Breast epithelium (tissue), 4 donors: Measurements from ENCODE around the gene CFAP20DC. TPM values are rescaled to one million over a fixed set of nuclear protein-coding genes. Genes with fewer than 3 reads are reported as not detected.

Source experiments
- DNase-seq, 2 donors: peaks; one replicate each; pipeline ENCODE4 v3.0.0-alpha.2; 2019; ENCODE audit warnings: low spot score in 2 of 2
- H3K27ac ChIP-seq, 2 donors: fragments of 200-600 bp; sonication (generic) in 1 of 2; one replicate each; pipeline ENCODE4 v1.5.1; 2016 to 2019; ENCODE audit warnings: mild to moderate bottlenecking in 1 of 2
- H3K27me3 ChIP-seq, 2 donors: fragments of 200-600 bp; sonication (generic) in 1 of 2; one replicate each; pipeline versions ENCODE4 v1.5.1 to v1.6.0; 2017 to 2019; ENCODE audit warnings: control low read depth in 1 of 2, mild to moderate bottlenecking in 1 of 2
- H3K36me3 ChIP-seq: fragments of 200-600 bp; one replicate; pipeline ENCODE4 v1.5.1; 2019
- H3K4me1 ChIP-seq, 2 donors: fragments of 200-600 bp; sonication (generic); one replicate each; pipeline ENCODE4 v1.5.1; 2016 to 2019; ENCODE audit warnings: control low read depth in 1 of 2
- H3K4me3 ChIP-seq, 3 donors: fragments of 200-600 bp; sonication (generic); 1 replicate in 2 of 3; 2 replicates in 1 of 3; pipeline ENCODE4 v1.5.1; 2016 to 2019; ENCODE audit warnings: mild to moderate bottlenecking in 3 of 3, moderate library complexity in 2 of 3
- H3K9me3 ChIP-seq, 2 donors: fragments of 200-600 bp; sonication (generic) in 1 of 2; one replicate each; pipeline ENCODE4 v1.5.1; 2016 to 2019; ENCODE audit warnings: control low read depth in 1 of 2
- POLR2A ChIP-seq: fragments of 450-650 bp; IDR thresholded peaks from one replicate; pipeline ENCODE4 v1.6.1; 2016; ENCODE audit warnings: antibody characterized with exemption, mild to moderate bottlenecking, moderate library complexity
- POLR2AphosphoS5 ChIP-seq, 3 donors: sonication (generic); formaldehyde crosslinking; IDR thresholded peaks; one replicate each; pipeline ENCODE4 v1.6.1; 2017; ENCODE audit warnings: antibody characterized with exemption in 3 of 3
- intact Hi-C: fragments of 100-400 bp; cut with DNase I; formaldehyde crosslinking; loops from one replicate; pipeline ENCODE4 v1.15.1; 2023; ENCODE audit warnings: low total_unique reads
- total RNA-seq, 3 donors: library from RNA; depleted of rRNA; stranded (reverse); fragments of >200 nt; gene quantifications; one replicate each; pipeline ENCODE4 v1.1.0, GENCODE V29; 2016
- TF ChIP-seq, protein P1 (sequence below), 3 donors: fragments of 450-650 bp; IDR thresholded peaks; one replicate each; pipeline ENCODE4 v1.5.1; 2016 to 2017; ENCODE audit warnings: antibody characterized with exemption in 3 of 3, mild to moderate bottlenecking in 3 of 3, moderate library complexity in 3 of 3

CFAP20DC gene
- total RNA-seq, 3 donors from 2014 or later: 0.44 to 3.3 (median 2.4) TPM

DNA sequence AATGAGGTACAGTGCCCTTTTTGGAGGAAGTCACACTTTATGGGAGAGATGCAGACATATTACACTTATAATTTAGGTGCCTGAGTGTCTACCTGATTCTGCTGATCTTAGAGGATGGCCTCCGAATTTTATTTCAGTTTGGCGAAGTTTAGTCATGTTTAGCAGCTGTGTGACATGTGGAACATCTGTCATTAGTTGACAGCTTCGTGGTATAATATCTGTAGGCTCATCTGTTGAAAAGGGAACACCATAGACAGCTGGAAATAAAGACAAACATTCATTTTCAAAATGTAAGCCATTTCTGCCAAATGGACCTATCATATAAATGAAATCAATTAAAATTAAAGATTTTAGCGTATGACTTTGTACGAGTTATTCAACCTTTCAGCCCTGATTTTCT lies 165.4 kb downstream of the CFAP20DC start:
- Histone ChIP-seq H3K4me1 (no peaks in the 10 kb centered on the region), H3K27ac (no peak overlapping the region), H3K36me3 (no peaks in the 10 kb centered on the region), H3K4me3 (no peak overlapping the region), H3K27me3 (no peaks in the 10 kb centered on the region), H3K9me3 (no peaks in the 10 kb centered on the region)
- DNase-seq: no peak
- TF ChIP-seq, protein P1, sequence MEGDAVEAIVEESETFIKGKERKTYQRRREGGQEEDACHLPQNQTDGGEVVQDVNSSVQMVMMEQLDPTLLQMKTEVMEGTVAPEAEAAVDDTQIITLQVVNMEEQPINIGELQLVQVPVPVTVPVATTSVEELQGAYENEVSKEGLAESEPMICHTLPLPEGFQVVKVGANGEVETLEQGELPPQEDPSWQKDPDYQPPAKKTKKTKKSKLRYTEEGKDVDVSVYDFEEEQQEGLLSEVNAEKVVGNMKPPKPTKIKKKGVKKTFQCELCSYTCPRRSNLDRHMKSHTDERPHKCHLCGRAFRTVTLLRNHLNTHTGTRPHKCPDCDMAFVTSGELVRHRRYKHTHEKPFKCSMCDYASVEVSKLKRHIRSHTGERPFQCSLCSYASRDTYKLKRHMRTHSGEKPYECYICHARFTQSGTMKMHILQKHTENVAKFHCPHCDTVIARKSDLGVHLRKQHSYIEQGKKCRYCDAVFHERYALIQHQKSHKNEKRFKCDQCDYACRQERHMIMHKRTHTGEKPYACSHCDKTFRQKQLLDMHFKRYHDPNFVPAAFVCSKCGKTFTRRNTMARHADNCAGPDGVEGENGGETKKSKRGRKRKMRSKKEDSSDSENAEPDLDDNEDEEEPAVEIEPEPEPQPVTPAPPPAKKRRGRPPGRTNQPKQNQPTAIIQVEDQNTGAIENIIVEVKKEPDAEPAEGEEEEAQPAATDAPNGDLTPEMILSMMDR (IDR thresholded peaks at IDR 0.05): no peak
- TF ChIP-seq POLR2AphosphoS5 (IDR thresholded peaks at IDR 0.05) (no peak), POLR2A (no peak)
- intact Hi-C loops: no loop called here

DNA sequence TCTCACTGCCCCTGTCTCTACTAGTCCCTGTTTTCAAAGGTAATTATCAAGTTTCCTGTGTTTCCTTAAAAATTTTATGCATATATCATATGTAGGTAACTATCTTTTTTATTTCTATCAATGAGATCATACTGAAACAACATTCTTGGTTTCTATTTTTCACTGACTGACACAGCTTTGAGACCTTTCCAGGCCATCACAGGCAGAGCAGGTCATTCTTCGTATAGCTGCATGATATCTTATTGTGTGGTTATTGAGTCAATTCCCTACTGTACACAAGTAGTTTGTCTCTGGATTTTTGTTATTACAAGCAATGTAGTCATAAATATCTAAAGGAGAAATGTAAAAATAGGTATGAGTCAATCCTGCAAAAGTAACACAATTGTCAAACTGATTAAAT lies 169.6 kb downstream of the CFAP20DC start:
- no peak for TF ChIP-seq POLR2A
- TF ChIP-seq, protein P1 (IDR thresholded peaks at IDR 0.05): no peak
- TF ChIP-seq POLR2AphosphoS5 (IDR thresholded peaks at IDR 0.05): no peak
- Histone ChIP-seq H3K4me3 (no peak overlapping the region), H3K36me3 (no peaks in the 10 kb centered on the region), H3K4me1 (no peaks in the 10 kb centered on the region), H3K9me3 (no peaks in the 10 kb centered on the region), H3K27me3 (no peaks in the 10 kb centered on the region), H3K27ac (no peak overlapping the region)
- DNase-seq: no peak
- intact Hi-C loops: no loop called here

DNA sequence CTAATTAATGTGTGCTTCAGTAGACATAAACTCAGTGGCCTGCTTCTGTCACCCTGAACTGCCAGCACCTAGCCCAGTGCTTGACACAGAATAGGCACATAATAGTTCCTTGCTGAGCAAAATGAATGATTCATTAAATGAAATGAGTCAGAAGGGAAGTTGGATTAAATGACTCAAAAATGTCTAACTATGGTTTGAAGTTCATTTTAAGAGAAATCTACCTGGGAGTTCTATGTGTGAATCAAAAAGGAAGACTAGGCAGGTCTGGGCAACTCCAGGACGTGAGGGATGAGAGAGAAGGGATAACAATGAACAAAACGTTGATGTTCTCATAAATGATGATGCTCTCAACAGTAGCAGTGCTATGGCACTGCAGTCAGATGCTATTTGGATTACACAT lies 175.0 kb downstream of the CFAP20DC start:
- Histone ChIP-seq H3K4me3 (no peak overlapping the region), H3K27me3 (no peaks in the 10 kb centered on the region), H3K4me1 (no peaks in the 10 kb centered on the region), H3K9me3 (no peaks in the 10 kb centered on the region), H3K36me3 (no peaks in the 10 kb centered on the region), H3K27ac (no peak overlapping the region)
- intact Hi-C loops: no loop called here
- TF ChIP-seq POLR2AphosphoS5 (IDR thresholded peaks at IDR 0.05) (no peak), POLR2A (no peak)
- TF ChIP-seq, protein P1 (IDR thresholded peaks at IDR 0.05): no peak
- DNase-seq: no peak

DNA sequence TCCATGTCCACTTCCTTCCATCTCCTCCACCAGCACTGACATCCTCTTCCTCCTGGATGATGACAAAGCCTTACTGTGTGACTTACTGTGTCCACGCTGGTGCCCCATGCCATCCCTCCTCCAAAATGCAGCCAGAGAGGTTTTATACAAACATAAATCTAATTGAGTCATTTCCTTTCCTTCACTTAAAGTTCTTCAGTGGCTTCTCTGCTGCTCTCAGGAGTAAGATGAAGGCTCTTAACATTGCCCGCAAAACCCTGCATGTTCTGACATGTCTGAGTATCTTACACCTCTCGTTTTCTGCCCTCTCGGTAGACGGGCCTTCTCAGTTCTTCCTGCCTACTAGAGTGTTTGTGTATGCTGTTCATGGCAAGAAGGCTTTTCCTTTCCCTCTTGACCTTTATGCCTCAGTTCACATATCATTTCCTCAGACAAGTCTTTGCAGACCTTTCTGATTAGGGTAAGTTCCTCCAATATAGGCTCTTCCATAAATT lies 175.5 kb downstream of the CFAP20DC start:
- Histone ChIP-seq H3K27ac (no peak overlapping the region), H3K4me1 (no peaks in the 10 kb centered on the region), H3K4me3 (no peak overlapping the region), H3K36me3 (no peaks in the 10 kb centered on the region), H3K27me3 (no peaks in the 10 kb centered on the region), H3K9me3 (no peaks in the 10 kb centered on the region)
- TF ChIP-seq, protein P1 (IDR thresholded peaks at IDR 0.05): no peak
- TF ChIP-seq POLR2A (no peak), POLR2AphosphoS5 (IDR thresholded peaks at IDR 0.05) (no peak)
- intact Hi-C loops: no loop called here
- DNase-seq: no peak

DNA sequence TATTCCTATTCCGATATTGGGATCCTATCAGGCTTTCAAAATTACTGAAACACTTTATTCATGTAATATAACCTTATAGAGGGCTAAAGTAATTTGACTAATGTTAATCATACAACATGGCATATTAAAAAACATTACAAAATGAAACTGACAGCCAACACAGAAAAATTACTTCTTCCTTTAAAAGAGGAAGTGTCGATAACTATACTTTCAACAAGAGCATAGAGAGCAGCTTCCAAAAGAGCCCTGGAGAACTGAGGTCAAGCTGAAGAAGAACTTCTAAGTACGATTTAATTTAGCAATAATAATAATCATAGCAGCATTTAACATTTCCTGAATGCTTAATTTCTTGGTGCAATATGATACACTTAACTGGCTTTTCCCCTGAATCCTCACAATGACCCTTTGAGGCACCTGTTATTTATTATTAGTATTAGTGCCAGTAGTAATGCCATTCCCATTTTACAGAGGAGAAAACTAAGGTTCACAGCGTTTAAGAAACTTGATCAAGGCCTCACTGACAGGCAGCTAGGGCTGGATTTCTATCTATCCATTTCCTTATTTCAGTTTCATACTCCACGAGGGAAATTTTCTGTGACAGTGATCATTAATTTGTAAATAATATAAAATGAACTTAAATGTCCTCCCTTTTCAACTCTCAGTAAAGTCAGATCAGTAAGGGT lies 181.6 kb downstream of the CFAP20DC start:
- H3K36me3 ChIP-seq: no peaks in the 10 kb centered on the region
- TF ChIP-seq POLR2AphosphoS5 (IDR thresholded peaks at IDR 0.05): no peak
- no peak for TF ChIP-seq POLR2A
- TF ChIP-seq, protein P1 (IDR thresholded peaks at IDR 0.05): no peak
- no peak overlapping the region for H3K27ac ChIP-seq
- no peaks in the 10 kb centered on the region for H3K9me3 ChIP-seq
- no peak for DNase-seq
- H3K4me1 ChIP-seq: no peaks in the 10 kb centered on the region
- intact Hi-C loops: no loop called here
- H3K27me3 ChIP-seq: no peaks in the 10 kb centered on the region
- no peak overlapping the region for H3K4me3 ChIP-seq
